AG08395 (cell line): ENCODE data around the gene PPM1M.

Experiments
- DNase-seq: peaks from one replicate; pipeline ENCODE4 v3.0.0; 2012; ENCODE audit warnings: mixed read lengths, low spot score

PPM1M gene

GRCh38 chr3:52230889-52231499, 14.6 kb upstream of the PPM1M start:
- DNase-seq = no peak

GRCh38 chr3:52231502-52232278, 13.9 kb upstream of the PPM1M start:
- DNase-seq = peak; percentile 68

GRCh38 chr3:52232279-52233107, 13.1 kb upstream of the PPM1M start:
- DNase-seq = no peak

- DNase-seq = no peak
Observed at GRCh38 chr3:52233108-52233591, 12.4 kb upstream of the PPM1M start.

- DNase-seq = no peak
Observed at GRCh38 chr3:52233968-52234367, 11.6 kb upstream of the PPM1M start.

GRCh38 chr3:52234516-52235447, 10.8 kb upstream of the PPM1M start:
- DNase-seq = no peak

GRCh38 chr3:52236424-52236886, 9.1 kb upstream of the PPM1M start:
- no peak for DNase-seq

- DNase-seq = no peak
Observed at GRCh38 chr3:52237006-52237656, 8.4 kb upstream of the PPM1M start.

GRCh38 chr3:52237657-52238172, 7.8 kb upstream of the PPM1M start:
- peak; percentile 98 for DNase-seq

GRCh38 chr3:52238193-52238760, 7.3 kb upstream of the PPM1M start:
- DNase-seq = no peak

- peak; percentile 97 for DNase-seq
Observed at GRCh38 chr3:52238761-52239701, 6.5 kb upstream of the PPM1M start, which contains the start of gene TWF2. TWF2 (minus strand) TSS chr3:52239158; CDS start chr3:52239016, 142 bp downstream.

GRCh38 chr3:52240059-52240885, 5.3 kb upstream of the PPM1M start:
- DNase-seq = peak; percentile 95

GRCh38 chr3:52240886-52241370, 4.6 kb upstream of the PPM1M start:
- DNase-seq = no peak

- DNase-seq = no peak
Observed at GRCh38 chr3:52242039-52242438, 3.5 kb upstream of the PPM1M start.

GRCh38 chr3:52243791-52244628, 1.5 kb upstream of the PPM1M start:
- DNase-seq = peak; percentile 31

GRCh38 chr3:52246264-52246620, 683 bp downstream of the PPM1M start:
- DNase-seq = no peak
